GM19351 (cell line): ENCODE measurements around the gene IRF2BPL.
A peak's percentile ranks its signal among the peaks of the same experiment; 100 is the strongest.

Source experiments
- ATAC-seq: cut with Tn5 transposase; IDR thresholded peaks from one replicate; pipeline ENCODE4 v1.9.1; 2021; ENCODE audit warnings: mild to moderate bottlenecking, moderate library complexity; ENCODE audit not compliant: unreplicated experiment

Gene IRF2BPL

GRCh38 chr14:76993752-76994151 lies 34.8 kb downstream of the IRF2BPL start:
- no peak for ATAC-seq

GRCh38 chr14:76990084-76990483 lies 38.4 kb downstream of the IRF2BPL start:
- no peak for ATAC-seq

GRCh38 chr14:76987956-76988520 lies 40.5 kb downstream of the IRF2BPL start:
- no peak for ATAC-seq

- no peak for ATAC-seq
These were observed 42.3 kb downstream of the IRF2BPL start for GRCh38 chr14:76986231-76986565.

- ATAC-seq = no peak
These were observed 42.8 kb downstream of the IRF2BPL start for GRCh38 chr14:76985540-76986230.

GRCh38 chr14:76984787-76985375 lies 43.6 kb downstream of the IRF2BPL start:
- no peak for ATAC-seq

- ATAC-seq = no peak
These were observed 44.2 kb downstream of the IRF2BPL start for GRCh38 chr14:76984297-76984696.

GRCh38 chr14:76981670-76982069 lies 46.8 kb downstream of the IRF2BPL start:
- no peak for ATAC-seq

GRCh38 chr14:76977793-76978720 lies 50.5 kb downstream of the IRF2BPL start:
- ATAC-seq = peak; percentile 96

GRCh38 chr14:76976240-76977005 lies 52.1 kb downstream of the IRF2BPL start:
- ATAC-seq = no peak

GRCh38 chr14:76975812-76976211 lies 52.7 kb downstream of the IRF2BPL start:
- no peak for ATAC-seq

- no peak for ATAC-seq
These were observed 53.5 kb downstream of the IRF2BPL start for GRCh38 chr14:76975051-76975450.
